Measurements from ENCODE around the gene RAB11FIP3. TPM values are rescaled to one million over a fixed set of nuclear protein-coding genes. Genes with fewer than 3 reads are reported as not detected.
"Not testable (repeated sequence)": the region's sequence is repeated elsewhere in the genome, so short reads cannot be mapped to it uniquely, and the experiment has no call there.

RAB11FIP3 gene
- total RNA-seq, 1 donor from 2014 or later: 5.2 TPM

DNA sequence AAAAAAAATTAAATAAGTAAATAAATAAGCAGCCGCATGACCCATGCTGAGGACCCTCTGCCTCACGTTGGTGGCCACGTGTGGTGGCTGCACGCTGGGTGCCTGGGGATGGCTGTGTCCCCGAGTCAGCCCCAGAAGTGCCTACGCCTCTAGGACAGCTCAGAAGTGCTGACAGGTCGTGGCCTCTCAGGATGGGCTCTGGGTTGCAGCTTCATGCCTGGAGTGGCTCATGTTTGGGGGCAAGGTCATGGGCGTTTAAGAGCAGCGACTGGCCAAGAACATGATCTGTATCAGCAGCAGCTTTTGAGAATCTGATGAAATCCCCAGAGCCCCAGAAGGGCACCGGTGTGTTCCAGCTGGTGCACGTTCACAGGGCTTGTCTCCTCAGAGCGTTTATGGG lies 75.3 kb downstream of the RAB11FIP3 start:
- Histone ChIP-seq H3K9me3 (ENCODE audit: control insufficient read depth in 3 of 3, low read length in 3 of 3) (no peaks in the 10 kb centered on the region), H3K4me3 (ENCODE audit: low read length in 3 of 3) (no peak overlapping the region), H3K36me3 (ENCODE audit: control insufficient read depth in 3 of 3, insufficient read depth in 3 of 3, low read length in 3 of 3) (peaks cover 16 to 27% (median 23%) of the 10 kb centered on the region in 3 donors), H3K4me1 (ENCODE audit: control insufficient read depth in 3 of 3, insufficient read depth in 3 of 3, low read length in 3 of 3) (no peaks in the 10 kb centered on the region), H3K9ac (ENCODE audit: low read depth in 1 of 3, low read length in 3 of 3) (no peak overlapping the region), H3K27ac (ENCODE audit: low read depth, low read length) (no peak overlapping the region), H3K27me3 (ENCODE audit: control insufficient read depth in 3 of 3, insufficient read depth in 3 of 3, low read length in 3 of 3) (no peaks in the 10 kb centered on the region)

DNA sequence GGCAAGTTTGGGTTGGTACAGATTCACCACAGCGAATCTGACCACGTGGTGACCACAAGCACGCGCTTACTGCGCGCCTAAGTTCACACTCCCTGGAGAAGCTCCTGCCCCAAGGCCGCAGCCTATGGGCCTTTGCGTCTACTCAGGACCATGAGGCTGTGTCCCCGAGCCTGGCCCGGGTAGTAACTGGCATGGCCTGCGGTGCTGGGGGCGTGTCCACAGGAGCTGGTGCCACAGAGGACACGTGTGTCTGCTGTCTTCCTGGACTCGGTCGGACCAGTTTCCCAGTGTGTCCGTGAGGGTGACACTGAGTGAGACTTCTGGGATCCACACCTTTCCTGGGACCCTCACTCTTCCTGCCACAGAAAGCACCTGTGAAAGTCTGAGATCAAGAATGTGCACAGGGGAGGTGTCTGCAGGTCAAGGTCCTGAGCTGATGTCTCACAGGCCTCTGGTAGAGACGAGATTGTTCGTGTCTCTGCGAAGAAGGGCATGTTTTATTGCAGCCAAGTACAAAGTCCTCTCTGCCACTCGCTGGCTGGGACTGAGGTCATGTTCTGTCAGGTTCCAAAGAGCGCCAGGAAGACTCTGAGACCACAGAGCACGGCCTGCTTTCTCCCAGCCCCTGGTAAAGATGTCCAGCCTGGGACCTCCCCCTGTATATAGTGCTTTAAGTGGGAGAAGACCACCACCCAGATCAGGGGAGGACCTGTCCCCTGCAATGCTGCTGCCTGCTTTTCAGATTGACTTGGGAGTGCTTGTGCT lies 76.9 kb downstream of the RAB11FIP3 start:
- Histone ChIP-seq H3K27ac (ENCODE audit: low read depth, low read length) (no peak overlapping the region), H3K9ac (ENCODE audit: low read depth in 1 of 3, low read length in 3 of 3) (no peak overlapping the region), H3K27me3 (ENCODE audit: control insufficient read depth in 3 of 3, insufficient read depth in 3 of 3, low read length in 3 of 3) (no peaks in the 10 kb centered on the region), H3K9me3 (ENCODE audit: control insufficient read depth in 3 of 3, low read length in 3 of 3) (no peaks in the 10 kb centered on the region), H3K4me1 (ENCODE audit: control insufficient read depth in 3 of 3, insufficient read depth in 3 of 3, low read length in 3 of 3) (no peaks in the 10 kb centered on the region), H3K4me3 (ENCODE audit: low read length in 3 of 3) (no peak overlapping the region), H3K36me3 (ENCODE audit: control insufficient read depth in 3 of 3, insufficient read depth in 3 of 3, low read length in 3 of 3) (peaks cover 24 to 30% (median 25%) of the 10 kb centered on the region in 3 donors)

DNA sequence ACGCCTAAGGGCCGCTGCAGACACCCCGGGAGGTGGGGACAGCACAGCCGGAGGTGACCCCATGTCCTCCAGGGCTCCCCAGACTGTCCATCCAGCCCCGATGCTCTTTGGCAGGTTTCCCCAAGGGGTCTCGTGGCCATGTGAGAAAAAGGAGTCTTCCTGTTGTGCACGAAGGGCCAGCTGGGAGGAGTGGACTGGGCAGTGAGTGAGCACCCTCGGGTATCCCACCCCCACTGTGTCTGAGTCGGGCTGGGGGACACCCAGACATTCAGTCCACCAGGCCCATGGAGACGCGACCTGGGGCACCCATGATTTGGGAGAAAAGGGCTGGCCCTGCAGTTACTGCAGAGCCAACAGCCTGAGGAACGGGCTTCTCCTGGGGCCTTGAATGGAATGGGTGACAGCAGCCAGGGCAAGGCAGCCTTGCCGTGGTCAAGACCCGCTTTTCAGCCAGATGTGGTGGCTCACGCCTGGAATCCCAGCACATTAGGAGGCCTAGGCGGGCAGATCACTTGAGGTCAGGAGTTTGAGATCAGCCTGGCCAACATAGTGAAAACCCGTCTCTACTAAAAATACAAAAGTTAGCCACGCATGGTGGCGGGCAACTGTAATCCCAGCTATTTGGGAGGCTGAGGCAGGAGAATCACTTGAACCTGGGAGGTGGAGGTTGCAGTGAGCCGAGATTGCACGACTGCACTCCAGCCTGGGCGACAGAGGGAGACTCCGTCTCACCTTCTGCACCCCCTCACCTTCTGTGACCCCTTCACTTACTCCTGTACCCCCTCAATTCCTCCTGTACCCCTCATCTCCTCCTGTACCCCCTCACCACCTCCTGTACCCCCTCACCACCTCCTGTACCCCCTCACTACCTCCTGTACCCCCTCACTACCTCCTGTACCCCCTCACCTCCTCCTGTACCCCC lies 78.0 kb downstream of the RAB11FIP3 start:
- no peak overlapping the region for H3K4me3 ChIP-seq (ENCODE audit: low read length in 3 of 3)
- no peak overlapping the region for H3K9ac ChIP-seq (ENCODE audit: low read depth in 1 of 3, low read length in 3 of 3)
- no peaks in the 10 kb centered on the region for H3K9me3 ChIP-seq (ENCODE audit: control insufficient read depth in 3 of 3, low read length in 3 of 3)
- no peaks in the 10 kb centered on the region for H3K4me1 ChIP-seq (ENCODE audit: control insufficient read depth in 3 of 3, insufficient read depth in 3 of 3, low read length in 3 of 3)
- no peak overlapping the region for H3K27ac ChIP-seq (ENCODE audit: low read depth, low read length)
- no peaks in the 10 kb centered on the region for H3K27me3 ChIP-seq (ENCODE audit: control insufficient read depth in 3 of 3, insufficient read depth in 3 of 3, low read length in 3 of 3)
- H3K36me3 ChIP-seq (ENCODE audit: control insufficient read depth in 3 of 3, insufficient read depth in 3 of 3, low read length in 3 of 3): peaks cover 22 to 36% (median 25%) of the 10 kb centered on the region in 3 donors

DNA sequence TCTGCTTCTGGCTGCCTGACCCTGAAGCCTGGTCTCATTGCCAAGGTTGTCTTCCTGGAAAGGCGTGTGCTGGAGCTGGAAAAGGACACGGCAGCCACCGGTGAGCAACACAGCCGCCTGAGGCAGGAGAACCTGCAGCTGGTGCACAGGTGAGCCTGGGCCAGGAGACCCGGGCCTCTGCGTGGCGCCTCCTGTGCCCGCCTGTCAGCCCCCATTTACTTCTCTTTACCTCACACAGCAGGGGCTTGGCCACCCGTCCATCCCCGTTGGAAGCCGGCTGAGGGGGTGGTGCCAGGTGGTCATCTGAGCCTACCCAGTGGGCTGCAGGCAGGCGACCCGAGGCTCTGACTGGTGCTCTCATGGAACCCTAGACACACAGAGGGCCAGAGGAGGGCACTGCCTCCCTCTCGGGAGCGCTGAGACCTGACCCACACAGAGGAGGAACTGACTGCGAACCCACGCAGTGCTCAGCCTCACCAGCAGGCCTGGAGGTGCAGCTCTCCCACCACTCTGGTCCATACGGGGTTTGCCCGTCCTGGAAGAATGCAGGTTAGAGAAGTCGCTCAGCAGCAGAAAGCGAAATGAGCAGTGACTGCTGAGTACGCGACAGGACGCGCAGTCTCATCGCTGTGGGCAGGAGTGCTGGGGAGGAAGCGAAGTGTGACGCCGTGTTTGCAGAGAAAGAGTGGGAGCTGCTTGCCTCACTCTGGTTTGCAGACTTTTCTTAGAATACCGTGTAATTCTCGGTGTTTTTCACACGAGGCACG lies 80.2 kb downstream of the RAB11FIP3 start:
- Histone ChIP-seq H3K9ac (ENCODE audit: low read depth in 1 of 3, low read length in 3 of 3) (no peak overlapping the region), H3K27ac (ENCODE audit: low read depth, low read length) (no peak overlapping the region), H3K4me3 (ENCODE audit: low read length in 3 of 3) (no peak overlapping the region), H3K36me3 (ENCODE audit: control insufficient read depth in 3 of 3, insufficient read depth in 3 of 3, low read length in 3 of 3) (peaks cover 25 to 41% (median 28%) of the 10 kb centered on the region in 3 donors), H3K27me3 (ENCODE audit: control insufficient read depth in 3 of 3, insufficient read depth in 3 of 3, low read length in 3 of 3) (no peaks in the 10 kb centered on the region), H3K4me1 (ENCODE audit: control insufficient read depth in 3 of 3, insufficient read depth in 3 of 3, low read length in 3 of 3) (no peaks in the 10 kb centered on the region), H3K9me3 (ENCODE audit: control insufficient read depth in 3 of 3, low read length in 3 of 3) (no peaks in the 10 kb centered on the region)

DNA sequence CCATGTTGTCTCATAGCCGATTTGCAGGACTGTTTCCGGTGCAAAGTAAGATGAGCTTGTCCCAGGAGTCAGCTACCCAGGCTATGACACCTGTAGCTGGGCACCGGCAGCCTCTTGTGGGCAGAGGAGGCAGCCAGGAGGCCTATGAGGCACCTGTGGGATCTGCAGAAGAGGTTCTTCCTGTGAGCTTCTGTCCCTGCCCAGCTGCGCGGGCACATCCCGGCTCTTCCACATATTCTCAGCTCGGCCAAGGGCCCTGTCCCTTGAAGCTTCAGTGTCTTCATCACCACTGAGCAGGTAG lies 80.7 kb downstream of the RAB11FIP3 start:
- H3K4me1 ChIP-seq (ENCODE audit: control insufficient read depth in 3 of 3, insufficient read depth in 3 of 3, low read length in 3 of 3): no peaks in the 10 kb centered on the region
- no peak overlapping the region for H3K9ac ChIP-seq (ENCODE audit: low read depth in 1 of 3, low read length in 3 of 3)
- H3K4me3 ChIP-seq (ENCODE audit: low read length in 3 of 3): no peak overlapping the region
- no peak overlapping the region for H3K27ac ChIP-seq (ENCODE audit: low read depth, low read length)
- no peaks in the 10 kb centered on the region for H3K9me3 ChIP-seq (ENCODE audit: control insufficient read depth in 3 of 3, low read length in 3 of 3)
- peaks cover 25 to 42% (median 26%) of the 10 kb centered on the region in 3 donors for H3K36me3 ChIP-seq (ENCODE audit: control insufficient read depth in 3 of 3, insufficient read depth in 3 of 3, low read length in 3 of 3)
- H3K27me3 ChIP-seq (ENCODE audit: control insufficient read depth in 3 of 3, insufficient read depth in 3 of 3, low read length in 3 of 3): no peaks in the 10 kb centered on the region

DNA sequence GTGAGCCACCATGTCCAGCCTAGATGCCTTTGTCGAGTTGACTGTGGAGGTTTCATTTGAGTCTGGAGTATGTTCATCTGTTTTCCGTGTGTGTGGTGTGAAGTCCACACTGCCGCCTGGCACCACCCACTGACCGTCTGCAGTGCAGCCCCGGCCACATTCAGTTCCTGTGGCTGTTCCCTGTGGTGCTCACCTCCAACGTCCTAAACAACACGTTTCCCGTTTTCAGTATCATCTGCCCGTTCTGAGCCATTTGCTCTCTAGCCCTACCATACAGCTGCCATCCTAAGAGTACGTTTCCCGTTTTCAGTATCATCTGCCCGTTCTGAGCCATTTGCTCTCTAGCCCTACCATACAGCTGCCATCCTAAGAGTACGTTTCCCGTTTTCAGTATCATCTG lies 82.1 kb downstream of the RAB11FIP3 start:
- peaks cover 23 to 37% (median 24%) of the 10 kb centered on the region in 3 donors for H3K36me3 ChIP-seq (ENCODE audit: control insufficient read depth in 3 of 3, insufficient read depth in 3 of 3, low read length in 3 of 3)
- not testable (repeated sequence) for H3K27ac ChIP-seq (ENCODE audit: low read depth, low read length); H3K9me3 ChIP-seq (ENCODE audit: control insufficient read depth in 3 of 3, low read length in 3 of 3); H3K27me3 ChIP-seq (ENCODE audit: control insufficient read depth in 3 of 3, insufficient read depth in 3 of 3, low read length in 3 of 3); H3K4me1 ChIP-seq (ENCODE audit: control insufficient read depth in 3 of 3, insufficient read depth in 3 of 3, low read length in 3 of 3); H3K9ac ChIP-seq (ENCODE audit: low read depth in 1 of 3, low read length in 3 of 3); H3K4me3 ChIP-seq (ENCODE audit: low read length in 3 of 3)

DNA sequence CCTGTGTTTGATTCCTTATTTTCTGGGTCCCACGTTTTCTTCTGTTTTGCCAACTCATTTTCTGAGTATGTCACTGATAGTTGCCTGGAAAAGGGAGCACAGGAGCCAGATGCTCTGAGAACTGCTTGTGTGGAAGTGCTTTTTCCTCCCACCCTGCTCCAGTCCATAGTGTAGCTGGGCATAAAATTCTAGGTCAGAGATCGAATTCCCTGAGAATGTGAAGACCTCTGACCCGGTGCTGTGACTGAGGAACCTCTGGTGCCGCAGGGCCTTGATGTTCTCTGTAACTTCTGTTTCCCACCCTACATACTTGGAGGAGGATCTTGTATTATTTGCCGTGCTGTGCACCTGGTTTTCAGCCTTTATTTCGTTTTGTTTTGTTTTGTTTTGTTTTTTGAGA lies 82.5 kb downstream of the RAB11FIP3 start:
- Histone ChIP-seq H3K27ac (ENCODE audit: low read depth, low read length) (no peak overlapping the region), H3K9me3 (ENCODE audit: control insufficient read depth in 3 of 3, low read length in 3 of 3) (no peaks in the 10 kb centered on the region), H3K4me3 (ENCODE audit: low read length in 3 of 3) (no peak overlapping the region), H3K4me1 (ENCODE audit: control insufficient read depth in 3 of 3, insufficient read depth in 3 of 3, low read length in 3 of 3) (no peaks in the 10 kb centered on the region), H3K9ac (ENCODE audit: low read depth in 1 of 3, low read length in 3 of 3) (no peak overlapping the region), H3K27me3 (ENCODE audit: control insufficient read depth in 3 of 3, insufficient read depth in 3 of 3, low read length in 3 of 3) (no peaks in the 10 kb centered on the region), H3K36me3 (ENCODE audit: control insufficient read depth in 3 of 3, insufficient read depth in 3 of 3, low read length in 3 of 3) (peaks cover 20 to 33% (median 24%) of the 10 kb centered on the region in 3 donors)

DNA sequence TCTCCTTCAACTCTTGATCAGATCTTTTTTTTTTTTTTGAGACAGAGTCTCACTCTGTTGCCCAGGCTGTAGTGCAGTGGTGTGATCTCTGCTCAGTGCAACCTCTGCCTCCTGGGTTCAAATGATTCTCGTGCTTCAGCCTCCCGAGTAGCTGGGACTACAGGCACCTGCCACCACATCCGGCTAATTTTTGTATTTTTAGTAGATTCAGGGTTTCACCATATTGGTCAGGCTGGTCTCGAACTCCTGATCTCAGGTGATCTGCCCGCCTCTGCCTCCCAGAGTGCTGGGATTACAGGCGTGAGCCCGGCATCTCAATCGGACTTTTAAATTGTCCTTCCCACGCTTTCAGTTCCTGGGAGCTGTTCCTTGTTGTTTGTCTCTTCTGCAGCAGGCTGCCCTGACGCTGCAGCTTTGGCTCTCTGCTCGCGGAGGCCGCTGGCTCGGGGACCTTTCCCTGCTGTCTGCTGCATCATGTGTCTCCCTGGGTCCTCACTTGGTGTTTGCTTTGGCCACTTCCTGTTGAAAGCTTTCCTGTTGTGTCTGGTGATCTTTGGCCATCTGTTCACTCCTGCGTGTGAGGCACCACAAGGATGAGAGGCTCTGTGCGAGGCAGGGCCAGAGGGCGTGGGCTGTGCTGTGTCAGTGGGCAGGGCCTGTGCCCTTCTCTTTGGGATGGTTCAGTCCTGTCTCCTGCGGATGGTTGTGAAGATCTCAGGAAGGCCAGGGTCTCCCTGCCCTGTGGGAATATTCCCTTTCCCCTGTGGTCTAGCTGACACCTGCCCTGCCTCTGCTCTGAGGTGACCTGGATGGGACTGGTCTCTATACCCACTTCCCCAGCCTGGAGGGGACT lies 83.7 kb downstream of the RAB11FIP3 start:
- peaks cover 24 to 32% (median 27%) of the 10 kb centered on the region in 3 donors for H3K36me3 ChIP-seq (ENCODE audit: control insufficient read depth in 3 of 3, insufficient read depth in 3 of 3, low read length in 3 of 3)
- H3K9me3 ChIP-seq (ENCODE audit: control insufficient read depth in 3 of 3, low read length in 3 of 3): no peaks in the 10 kb centered on the region
- H3K4me1 ChIP-seq (ENCODE audit: control insufficient read depth in 3 of 3, insufficient read depth in 3 of 3, low read length in 3 of 3): no peaks in the 10 kb centered on the region
- no peak overlapping the region for H3K27ac ChIP-seq (ENCODE audit: low read depth, low read length)
- no peaks in the 10 kb centered on the region for H3K27me3 ChIP-seq (ENCODE audit: control insufficient read depth in 3 of 3, insufficient read depth in 3 of 3, low read length in 3 of 3)
- H3K9ac ChIP-seq (ENCODE audit: low read depth in 1 of 3, low read length in 3 of 3): no peak overlapping the region
- no peak overlapping the region for H3K4me3 ChIP-seq (ENCODE audit: low read length in 3 of 3)

DNA sequence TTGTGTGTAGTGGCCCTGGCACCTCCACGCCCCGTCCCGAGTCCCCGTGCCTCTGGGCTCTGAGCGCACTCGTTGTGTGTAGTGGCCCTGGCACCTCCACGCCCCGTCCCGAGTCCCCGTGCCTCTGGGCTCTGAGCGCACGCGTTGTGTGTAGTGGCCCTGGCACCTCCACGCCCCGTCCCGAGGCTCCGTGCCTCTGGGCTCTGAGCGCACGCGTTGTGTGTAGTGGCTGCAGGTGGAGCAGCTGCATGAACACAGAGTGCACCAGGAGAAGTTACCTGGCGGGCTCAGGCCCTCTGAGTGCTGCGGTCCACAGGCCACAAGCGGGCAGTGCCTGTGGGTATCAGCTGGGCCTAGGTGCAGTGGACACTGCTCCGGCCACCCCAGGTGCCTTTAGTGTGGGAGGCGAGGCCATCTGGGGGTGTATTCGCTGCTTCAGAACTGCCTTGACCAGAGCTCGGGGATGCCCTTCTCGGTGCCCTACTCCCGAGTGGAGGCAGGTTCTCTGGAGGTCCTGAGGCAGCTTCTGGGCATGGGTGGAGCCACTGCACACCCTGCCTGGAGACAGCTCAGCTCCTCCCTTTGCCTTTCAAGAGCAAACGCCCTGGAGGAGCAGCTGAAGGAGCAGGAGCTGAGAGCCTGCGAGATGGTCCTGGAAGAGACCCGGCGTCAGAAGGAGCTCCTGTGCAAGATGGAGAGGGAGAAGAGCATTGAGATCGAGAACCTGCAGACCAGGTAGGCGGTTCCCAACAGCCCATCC lies 84.8 kb downstream of the RAB11FIP3 start:
- Histone ChIP-seq H3K4me3 (ENCODE audit: low read length in 3 of 3) (no peak overlapping the region), H3K27ac (ENCODE audit: low read depth, low read length) (no peak overlapping the region), H3K4me1 (ENCODE audit: control insufficient read depth in 3 of 3, insufficient read depth in 3 of 3, low read length in 3 of 3) (no peaks in the 10 kb centered on the region), H3K9ac (ENCODE audit: low read depth in 1 of 3, low read length in 3 of 3) (no peak overlapping the region), H3K36me3 (ENCODE audit: control insufficient read depth in 3 of 3, insufficient read depth in 3 of 3, low read length in 3 of 3) (peaks cover 29 to 33% (median 29%) of the 10 kb centered on the region in 3 donors), H3K27me3 (ENCODE audit: control insufficient read depth in 3 of 3, insufficient read depth in 3 of 3, low read length in 3 of 3) (no peaks in the 10 kb centered on the region), H3K9me3 (ENCODE audit: control insufficient read depth in 3 of 3, low read length in 3 of 3) (no peaks in the 10 kb centered on the region)

Measured in skeletal muscle tissue (tissue), 4 donors.